Measurements from ENCODE around the gene SNX10.

GRCh38 chr7:26331113-26331512 is 39.5 kb downstream of the SNX10 start:
- no peak for TF ChIP-seq FOXK2 (IDR thresholded peaks at IDR 0.05)
- no peak for TF ChIP-seq SUZ12 (IDR thresholded peaks at IDR 0.05)
- TF ChIP-seq ELF4 (IDR thresholded peaks at IDR 0.05), result no peak
- TF ChIP-seq BHLHE40 (IDR thresholded peaks at IDR 0.05; ENCODE audit: borderline replicate concordance), result no peak
- TF ChIP-seq TARDBP (IDR thresholded peaks at IDR 0.05), result no peak

All from HEK293T (cell line).